Stomach (tissue), 9 donors: ENCODE data around the gene GNPTAB. TPM values are rescaled to one million over a fixed set of nuclear protein-coding genes. Genes with fewer than 3 reads are reported as not detected.

Experiments
- DNase-seq, 2 donors: peaks; one replicate each; pipeline versions ENCODE4 v3.0.0 to v3.0.0-alpha.2; 2013 to 2019
- H3K27ac ChIP-seq, 5 donors: fragments of 200-600 bp in 4 of 5; sonication (generic) in 4 of 5; one replicate each; pipeline ENCODE4 v1.5.1; 2013 to 2019; ENCODE audit warnings: mild to moderate bottlenecking in 1 of 5, moderate library complexity in 1 of 5
- H3K27me3 ChIP-seq, 3 donors: fragments of 200-600 bp; sonication (generic); one replicate each; pipeline ENCODE4 v1.5.1; 2017 to 2019; ENCODE audit warnings: mixed run types in 1 of 3
- H3K36me3 ChIP-seq, 4 donors: fragments of 200-600 bp; sonication (generic); 1 replicate in 3 of 4; 2 replicates in 1 of 4; pipeline ENCODE4 v1.5.1; 2016 to 2019
- H3K4me1 ChIP-seq, 4 donors: fragments of 200-600 bp; sonication (generic); one replicate each; pipeline ENCODE4 v1.5.1; 2016 to 2019
- H3K4me3 ChIP-seq, 4 donors: fragments of 200-600 bp; sonication (generic) in 3 of 4; one replicate each; pipeline ENCODE4 v1.5.1; 2016 to 2019; ENCODE audit warnings: mild to moderate bottlenecking in 1 of 4
- H3K9me3 ChIP-seq, 4 donors: fragments of 200-600 bp; sonication (generic); one replicate each; pipeline ENCODE4 v1.5.1; 2016 to 2019
- CTCF ChIP-seq, 7 experiments: fragments of 450-650 bp in 4 of 7; fragments of 200-600 bp in 3 of 7; sonication (generic) in 3 of 7; IDR thresholded peaks; one replicate each; pipeline ENCODE4 v1.5.1; 2016 to 2019; ENCODE audit warnings: antibody characterized with exemption in 7 of 7, control low read depth in 2 of 7, mild to moderate bottlenecking in 1 of 7
- EP300 ChIP-seq: sonication (generic); formaldehyde crosslinking; IDR thresholded peaks from one replicate; pipeline ENCODE4 v1.6.1; 2017; ENCODE audit warnings: antibody characterized with exemption
- POLR2A ChIP-seq, 4 donors: fragments of 450-650 bp; IDR thresholded peaks; one replicate each; pipeline ENCODE4 v1.6.1; 2016; ENCODE audit warnings: antibody characterized with exemption in 4 of 4, control low read depth in 2 of 4, mild to moderate bottlenecking in 1 of 4, moderate library complexity in 1 of 4
- POLR2AphosphoS5 ChIP-seq, 3 donors: sonication (generic); formaldehyde crosslinking; IDR thresholded peaks; one replicate each; pipeline ENCODE4 v1.6.1; 2016; ENCODE audit warnings: antibody characterized with exemption in 3 of 3
- WGBS, 5 donors: extraction: QIAGEN DNeasy Blood & Tissue Kit in 3 of 5; methylation state at CpG; one replicate each; pipeline versions ENCODE4 v1.1.5 to v1.1.7; 2013 to 2018; 5-methylcytosine and 5-hydroxymethylcytosine counted together
- intact Hi-C: fragments of 100-400 bp; cut with DNase I; formaldehyde crosslinking; loops from one replicate; pipeline ENCODE4 v1.15.1; 2023; ENCODE audit warnings: low total_unique reads
- polyA plus RNA-seq, 3 donors: library from polyadenylated mRNA; stranded (reverse); fragments of 200-250 nt; gene quantifications; one replicate each; pipeline ENCODE4 v1.2.3, GENCODE V29; 2013
- total RNA-seq, 5 donors: library from RNA; depleted of rRNA; stranded (reverse); fragments of >200 nt; gene quantifications; one replicate each; pipeline versions ENCODE4 v1.1.0 to v1.2.3, GENCODE V29; 2014 to 2016
- donor health status: healthy with polysubstance abuse.
- donor health status: Bipolar disorder and iron deficiency.
- donor health status: healthy.

Gene GNPTAB
- total and polyA plus RNA-seq, 8 donors = 8.9 to 63.2 (median 16.9) TPM

GRCh38 chr12:101768781-101769180, 62.0 kb downstream of the GNPTAB start:
- peaks cover 12 to 78% (median 73%) of the 10 kb centered on the region in 4 donors for H3K36me3 ChIP-seq
- H3K4me1 ChIP-seq = peaks cover 0 to 17% (median 2%) of the 10 kb centered on the region in 4 donors
- no peak for DNase-seq
- intact Hi-C loops = loop anchor here (5.0 kb wide), 1 partner anchor 64 kb away; the partner anchor contains the start of gene GNPTAB
- WGBS, 5 donors = 41 to 59% (median 56%) methylated on average over 2 of the region's 2 CpGs
- no peaks in the 10 kb centered on the region for H3K9me3 ChIP-seq
- H3K27ac ChIP-seq = no peak overlapping the region
- no peak overlapping the region for H3K4me3 ChIP-seq
- TF ChIP-seq CTCF (IDR thresholded peaks at IDR 0.05) = no peak
- TF ChIP-seq EP300 = no peak
- no peak for TF ChIP-seq POLR2A (IDR thresholded peaks at IDR 0.05)
- TF ChIP-seq POLR2AphosphoS5 (IDR thresholded peaks at IDR 0.05) = no peak
- no peaks in the 10 kb centered on the region for H3K27me3 ChIP-seq

DNA sequence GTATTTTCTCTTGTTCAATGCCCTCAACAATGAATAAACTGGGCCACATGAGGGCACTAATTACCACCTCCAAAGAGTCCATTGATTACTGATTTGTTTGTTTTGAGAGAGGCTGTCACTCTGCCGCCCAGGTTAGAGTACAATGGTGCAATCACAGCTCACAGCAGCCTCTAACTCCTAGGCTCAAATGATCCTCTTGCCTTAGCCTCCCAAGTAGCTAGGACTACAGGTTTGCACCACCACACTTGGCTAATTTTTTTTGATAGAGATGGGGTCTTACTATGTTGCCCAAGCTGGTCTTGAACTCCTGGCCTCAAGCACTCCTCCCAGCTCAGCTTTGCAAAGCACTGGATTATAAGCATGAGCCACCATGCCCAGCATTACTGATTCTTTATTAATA, 63.2 kb downstream of the GNPTAB start:
- peaks cover 12 to 81% (median 74%) of the 10 kb centered on the region in 4 donors for H3K36me3 ChIP-seq
- TF ChIP-seq POLR2A (IDR thresholded peaks at IDR 0.05) (no peak), CTCF (IDR thresholded peaks at IDR 0.05) (no peak), POLR2AphosphoS5 (IDR thresholded peaks at IDR 0.05) (no peak), EP300 (no peak)
- no peak overlapping the region for H3K27ac ChIP-seq
- DNase-seq = no peak
- intact Hi-C loops = loop anchor here (5.0 kb wide), 1 partner anchor 65 kb away; the partner anchor contains the start of gene GNPTAB
- no peaks in the 10 kb centered on the region for H3K9me3 ChIP-seq
- WGBS, 5 donors = 56 to 96% (median 72%) methylated on average over 1 of the region's 1 CpG
- peaks cover 0 to 4% (median 1%) of the 10 kb centered on the region in 4 donors for H3K4me1 ChIP-seq
- no peak overlapping the region for H3K4me3 ChIP-seq
- no peaks in the 10 kb centered on the region for H3K27me3 ChIP-seq

DNA sequence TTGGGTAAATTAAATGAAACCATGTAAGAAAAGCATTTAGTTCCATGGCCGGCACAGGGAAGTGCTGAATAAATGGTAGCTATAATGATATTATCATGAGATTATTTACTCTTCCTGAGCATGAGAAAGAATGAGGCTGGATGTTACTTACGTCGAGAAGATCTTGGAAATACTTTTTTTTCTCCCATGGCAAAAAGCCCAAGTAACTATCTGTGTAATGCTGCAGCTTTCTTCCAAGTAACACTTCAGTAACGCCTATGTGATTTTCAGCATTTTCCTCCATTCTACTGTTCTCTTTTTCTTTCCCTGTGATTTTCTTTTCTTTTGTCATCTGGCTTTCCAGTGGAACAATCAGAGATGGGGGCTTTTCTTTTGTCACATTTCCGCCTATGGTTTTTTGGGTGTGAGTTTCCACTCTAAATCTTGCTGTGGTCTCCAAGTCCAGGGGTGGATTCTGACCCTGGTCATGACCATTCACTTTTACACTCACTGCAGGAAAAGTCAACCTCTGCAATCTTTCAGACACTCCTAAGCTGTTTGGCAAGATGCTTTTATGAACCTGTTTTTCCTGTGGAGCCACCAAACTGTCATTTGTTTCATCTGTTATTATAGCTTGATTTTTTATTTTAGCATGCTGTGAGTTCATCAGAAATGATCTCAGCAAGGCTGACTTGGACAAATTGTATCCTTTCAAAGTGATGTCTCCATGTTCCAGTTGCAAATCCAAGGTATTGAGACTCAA, 66.5 kb downstream of the GNPTAB start:
- peak in 1 of 2 donors; percentile 44 for DNase-seq

More for the DNA sequence above, 66.5 kb downstream of the GNPTAB start:
- Histone ChIP-seq H3K9me3 (no peaks in the 10 kb centered on the region), H3K4me3 (no peak overlapping the region), H3K27ac (no peak overlapping the region), H3K4me1 (peaks cover 0 to 5% (median 0%) of the 10 kb centered on the region in 4 donors), H3K36me3 (peaks cover 10 to 72% (median 68%) of the 10 kb centered on the region in 4 donors), H3K27me3 (no peaks in the 10 kb centered on the region)
- no peak for TF ChIP-seq CTCF (IDR thresholded peaks at IDR 0.05)
- TF ChIP-seq POLR2A (IDR thresholded peaks at IDR 0.05) = no peak
- TF ChIP-seq EP300 = no peak
- TF ChIP-seq POLR2AphosphoS5 (IDR thresholded peaks at IDR 0.05) = no peak
- intact Hi-C loops = no loop called here
- WGBS, 5 donors = 66 to 81% (median 71%) methylated on average over 5 of the region's 5 CpGs
